HG03095 (cell line): ENCODE results near the gene SNRPA.
"Not testable (repeated sequence)": the region's sequence is repeated elsewhere in the genome, so short reads cannot be mapped to it uniquely, and the experiment has no call there.

Experiments used
- ATAC-seq: cut with Tn5 transposase; IDR thresholded peaks from one replicate; pipeline ENCODE4 v1.9.1; 2021; ENCODE audit warnings: moderate library complexity; ENCODE audit not compliant: unreplicated experiment

The SNRPA gene

GRCh38 chr19:40721140-40721486 lies 29.9 kb upstream of the SNRPA start:
- ATAC-seq: no peak

GRCh38 chr19:40721936-40722661 lies 28.9 kb upstream of the SNRPA start:
- ATAC-seq: no peak

- ATAC-seq: no peak
Observed at GRCh38 chr19:40723661-40724254, 27.2 kb upstream of the SNRPA start.

GRCh38 chr19:40724315-40724714 lies 26.7 kb upstream of the SNRPA start:
- ATAC-seq: no peak

GRCh38 chr19:40724855-40725254 lies 26.1 kb upstream of the SNRPA start:
- no peak for ATAC-seq

GRCh38 chr19:40726279-40726678 lies 24.7 kb upstream of the SNRPA start:
- ATAC-seq: no peak

- not testable (repeated sequence) for ATAC-seq
Observed at GRCh38 chr19:40730065-40730464, 20.9 kb upstream of the SNRPA start.

GRCh38 chr19:40732304-40732703 lies 18.7 kb upstream of the SNRPA start:
- not testable (repeated sequence) for ATAC-seq

GRCh38 chr19:40733149-40733548 lies 17.9 kb upstream of the SNRPA start:
- ATAC-seq: no peak

- ATAC-seq: no peak
Observed at GRCh38 chr19:40735013-40735771, 15.8 kb upstream of the SNRPA start.

GRCh38 chr19:40736661-40737060 lies 14.3 kb upstream of the SNRPA start:
- ATAC-seq: no peak

GRCh38 chr19:40737102-40737644 lies 13.8 kb upstream of the SNRPA start:
- no peak for ATAC-seq

- ATAC-seq: no peak
Observed at GRCh38 chr19:40739030-40739839, 11.8 kb upstream of the SNRPA start.

GRCh38 chr19:40739871-40740703 lies 10.9 kb upstream of the SNRPA start:
- ATAC-seq: no peak

GRCh38 chr19:40740747-40741146 lies 10.3 kb upstream of the SNRPA start:
- no peak for ATAC-seq

GRCh38 chr19:40741527-40742390 lies 9.2 kb upstream of the SNRPA start:
- ATAC-seq: no peak

- no peak for ATAC-seq
Observed at GRCh38 chr19:40742477-40742876, 8.5 kb upstream of the SNRPA start.

- no peak for ATAC-seq
Observed at GRCh38 chr19:40742886-40743285, 8.1 kb upstream of the SNRPA start.

GRCh38 chr19:40743926-40744325 lies 7.1 kb upstream of the SNRPA start:
- no peak for ATAC-seq
